SK-N-SH treated with all-trans-retinoic acid at 6 μM for 48 hours (cell line): ENCODE results near the gene PRKD2.

Source experiments
- CREB5 ChIP-seq: fragments of 250-450 bp; sonication (Bioruptor Pico); IDR thresholded peaks from 2 replicates; pipeline ENCODE4 v1.5.1; 2020; ENCODE audit warnings: low read depth, mild to moderate bottlenecking, moderate library complexity
- CSDC2 ChIP-seq: fragments of 250-450 bp; sonication (Bioruptor Pico); IDR thresholded peaks from 2 replicates; pipeline ENCODE4 v1.5.0; 2020; ENCODE audit warnings: mild to moderate bottlenecking, moderate library complexity
- ESRRG ChIP-seq: fragments of 250-450 bp; sonication (Bioruptor Pico); IDR thresholded peaks from 2 replicates; pipeline ENCODE4 v1.6.1; 2021; ENCODE audit warnings: mild to moderate bottlenecking
- PATZ1 ChIP-seq: fragments of 250-450 bp; sonication (Bioruptor Pico); IDR thresholded peaks from 2 replicates; pipeline ENCODE4 v1.8.0; 2020; ENCODE audit warnings: mild to moderate bottlenecking, moderate library complexity, borderline replicate concordance
- PPARA ChIP-seq: fragments of 250-450 bp; sonication (Bioruptor Pico); IDR thresholded peaks from 2 replicates; pipeline ENCODE4 v1.5.0; 2020; ENCODE audit warnings: mild to moderate bottlenecking, borderline replicate concordance

DNA sequence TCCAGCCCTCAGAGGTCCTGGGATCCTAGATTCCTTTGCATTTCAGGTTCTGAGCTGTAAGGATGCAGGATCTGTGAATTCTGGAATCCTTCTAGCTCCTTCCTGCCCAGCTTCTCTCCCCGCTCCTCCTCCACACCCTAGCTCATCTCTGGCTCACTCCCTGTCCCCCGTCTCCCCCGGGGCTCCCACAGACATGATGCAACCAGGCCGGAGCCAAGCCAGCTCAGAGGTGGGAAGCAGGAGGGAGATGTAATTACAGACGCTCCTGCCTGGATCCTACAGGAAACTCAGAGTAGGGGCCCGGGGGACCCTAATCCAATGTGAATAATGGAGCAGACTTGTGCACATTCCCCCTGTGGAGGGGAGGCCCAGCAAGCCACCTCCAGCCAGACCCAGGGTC, 85.4 kb downstream of the PRKD2 start:
- TF ChIP-seq CREB5 (CRISPR knock-in tag) (no peak), PPARA (no peak), ESRRG (no peak), CSDC2 (CRISPR knock-in tag) (no peak), PATZ1 (CRISPR knock-in tag) (no peak)
